Keratinocyte (primary cell): Measurements from ENCODE around the gene TMEM132C. TPM values are rescaled to one million over a fixed set of nuclear protein-coding genes. Genes with fewer than 3 reads are reported as not detected.

Source experiments
- DNase-seq: peaks from one replicate; pipeline ENCODE4 v3.0.0-alpha.2; 2011; ENCODE audit warnings: low read depth, missing footprints, low spot score
- FAIRE-seq: peaks from 2 replicates; lab custom pipeline; 2011; peaks lifted over from hg19 to GRCh38; lab: Jason Lieb, UNC
- H2AFZ ChIP-seq: 2 replicates; pipeline ENCODE4 v1.6.0; 2012; ENCODE audit warnings: low read length, control low read depth, inconsistent platforms; ENCODE audit not compliant: control insufficient read depth
- H3K27ac ChIP-seq: 2 replicates; pipeline ENCODE4 v1.5.1; 2011; ENCODE audit warnings: low read length; ENCODE audit not compliant: control insufficient read depth, insufficient read depth
- H3K27me3 ChIP-seq: 3 replicates; pipeline ENCODE4 v1.6.0; 2011; ENCODE audit warnings: low read length; ENCODE audit not compliant: control insufficient read depth, insufficient read depth; ENCODE audit errors: extremely low read depth
- H3K36me3 ChIP-seq, 2 experiments: 2 replicates in 1 of 2; 3 replicates in 1 of 2; pipeline ENCODE4 v1.5.1; 2011; ENCODE audit warnings: low read length in 2 of 2, mild to moderate bottlenecking in 1 of 2; ENCODE audit not compliant: control insufficient read depth in 2 of 2, insufficient read depth in 2 of 2; ENCODE audit errors: extremely low read depth in 1 of 2
- H3K4me1 ChIP-seq: 3 replicates; pipeline ENCODE4 v1.5.1; 2011; ENCODE audit warnings: low read length; ENCODE audit not compliant: control insufficient read depth, insufficient read depth; ENCODE audit errors: extremely low read depth
- H3K4me2 ChIP-seq: 3 replicates; pipeline ENCODE4 v1.6.0; 2011; ENCODE audit warnings: low read depth, low read length; ENCODE audit not compliant: control insufficient read depth, insufficient read depth; ENCODE audit errors: extremely low read depth
- H3K4me3 ChIP-seq, 3 experiments: fragments of 200-600 bp in 1 of 3; sonication (generic) in 1 of 3; 2 replicates in 2 of 3; 3 replicates in 1 of 3; pipeline ENCODE4 v1.5.1; 2011 to 2016; ENCODE audit warnings: low read length in 3 of 3, mild to moderate bottlenecking in 3 of 3, control low read depth in 2 of 3, inconsistent platforms in 1 of 3, low read depth in 1 of 3, mixed read lengths in 1 of 3, mixed run types in 1 of 3, moderate library complexity in 1 of 3; ENCODE audit not compliant: control insufficient read depth in 2 of 3, insufficient read depth in 2 of 3; ENCODE audit errors: extremely low read depth in 1 of 3
- H3K79me2 ChIP-seq: 2 replicates; pipeline ENCODE4 v1.6.0; 2012; ENCODE audit warnings: low read length; ENCODE audit not compliant: control insufficient read depth, insufficient read depth
- H3K9ac ChIP-seq: 3 replicates; pipeline ENCODE4 v1.6.0; 2011; ENCODE audit warnings: low read length; ENCODE audit not compliant: control insufficient read depth, insufficient read depth; ENCODE audit errors: extremely low read depth
- H3K9me1 ChIP-seq: 3 replicates; pipeline ENCODE4 v1.6.0; 2011; ENCODE audit warnings: low read length; ENCODE audit not compliant: control insufficient read depth, insufficient read depth; ENCODE audit errors: extremely low read depth
- H3K9me3 ChIP-seq: 2 replicates; pipeline ENCODE4 v1.5.1; 2012; ENCODE audit warnings: low read depth, low read length; ENCODE audit not compliant: control insufficient read depth
- H4K20me1 ChIP-seq: 3 replicates; pipeline ENCODE4 v1.6.0; 2011; ENCODE audit warnings: low read length; ENCODE audit not compliant: control insufficient read depth, insufficient read depth; ENCODE audit errors: extremely low read depth
- EZH2 ChIP-seq: IDR thresholded peaks from one replicate; pipeline ENCODE4 v1.6.1; 2012; ENCODE audit warnings: inconsistent platforms, mild to moderate bottlenecking, low read length, moderate library complexity
- dilution Hi-C: fragments of 300-500 bp; cut with MboI; formaldehyde crosslinking; loops from one replicate; pipeline ENCODE4 v1.7.0; 2020; ENCODE audit warnings: low sequenced_read_pairs; ENCODE audit not compliant: extremely low pct_ligation_motif_present
- polyA plus RNA-seq, 5 experiments: library from polyadenylated mRNA; depleted of rRNA in 3 of 5; stranded (reverse) in 3 of 5; stranded (forward) in 1 of 5; unstranded in 1 of 5; fragments of >200 nt; gene quantifications; 1 replicate in 1 of 5; 2 replicates in 3 of 5; 3 replicates in 1 of 5; pipeline versions ENCODE4 v1.2.1 to v1.2.3, GENCODE V29; 2011 to 2012; ENCODE audit warnings: missing spikeins in 2 of 5, low read depth in 1 of 5, low replicate concordance in 1 of 5
- TF ChIP-seq, protein P1 (sequence below), 3 experiments: IDR thresholded peaks in 1 of 3; conservative IDR thresholded peaks in 1 of 3; optimal IDR thresholded peaks in 1 of 3; 2 replicates in 2 of 3; 3 replicates in 1 of 3; pipeline versions ENCODE3 to v1.5.1; 2011; ENCODE audit warnings: low read length in 3 of 3, mild to moderate bottlenecking in 3 of 3, moderate library complexity in 2 of 3, control low read depth in 1 of 3, inconsistent platforms in 1 of 3; ENCODE audit not compliant: insufficient read depth in 2 of 3; ENCODE audit errors: extremely low read depth in 1 of 3

Gene TMEM132C
- polyA plus RNA-seq, 1 donor (not counting 4 experiments of a cell fraction or from before 2014, with no cell fraction given): not detected

GRCh38 chr12:128518644-128519043, 251.7 kb downstream of the TMEM132C start:
- no peak for FAIRE-seq
- TF ChIP-seq, protein P1, sequence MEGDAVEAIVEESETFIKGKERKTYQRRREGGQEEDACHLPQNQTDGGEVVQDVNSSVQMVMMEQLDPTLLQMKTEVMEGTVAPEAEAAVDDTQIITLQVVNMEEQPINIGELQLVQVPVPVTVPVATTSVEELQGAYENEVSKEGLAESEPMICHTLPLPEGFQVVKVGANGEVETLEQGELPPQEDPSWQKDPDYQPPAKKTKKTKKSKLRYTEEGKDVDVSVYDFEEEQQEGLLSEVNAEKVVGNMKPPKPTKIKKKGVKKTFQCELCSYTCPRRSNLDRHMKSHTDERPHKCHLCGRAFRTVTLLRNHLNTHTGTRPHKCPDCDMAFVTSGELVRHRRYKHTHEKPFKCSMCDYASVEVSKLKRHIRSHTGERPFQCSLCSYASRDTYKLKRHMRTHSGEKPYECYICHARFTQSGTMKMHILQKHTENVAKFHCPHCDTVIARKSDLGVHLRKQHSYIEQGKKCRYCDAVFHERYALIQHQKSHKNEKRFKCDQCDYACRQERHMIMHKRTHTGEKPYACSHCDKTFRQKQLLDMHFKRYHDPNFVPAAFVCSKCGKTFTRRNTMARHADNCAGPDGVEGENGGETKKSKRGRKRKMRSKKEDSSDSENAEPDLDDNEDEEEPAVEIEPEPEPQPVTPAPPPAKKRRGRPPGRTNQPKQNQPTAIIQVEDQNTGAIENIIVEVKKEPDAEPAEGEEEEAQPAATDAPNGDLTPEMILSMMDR (optimal IDR thresholded peaks at IDR 0.05 in 1 of 3, IDR thresholded peaks at IDR 0.05 in 1 of 3, conservative IDR thresholded peaks at IDR 0.05 in 1 of 3; ENCODE audit: extremely low read depth in 1 of 3, insufficient read depth in 2 of 3, low read length in 3 of 3): no peak
- TF ChIP-seq EZH2: no peak
- H3K36me3 ChIP-seq: no peaks in the 10 kb centered on the region
- no peaks in the 10 kb centered on the region for H3K4me1 ChIP-seq
- H3K9me1 ChIP-seq: no peaks in the 10 kb centered on the region
- dilution Hi-C loops: no loop called here
- no peaks in the 10 kb centered on the region for H3K27me3 ChIP-seq
- H4K20me1 ChIP-seq: no peaks in the 10 kb centered on the region
- no peak overlapping the region for H3K4me2 ChIP-seq
- DNase-seq: no peak
- no peak overlapping the region for H3K27ac ChIP-seq
- H3K4me3 ChIP-seq: no peak overlapping the region
- H3K9me3 ChIP-seq: peaks cover 3% of the 10 kb centered on the region
- H3K9ac ChIP-seq: no peak overlapping the region
- H2AFZ ChIP-seq: no peak overlapping the region
- H3K79me2 ChIP-seq: no peaks in the 10 kb centered on the region

GRCh38 chr12:128519426-128519825, 252.5 kb downstream of the TMEM132C start:
- FAIRE-seq: no peak
- Histone ChIP-seq H3K4me2 (no peak overlapping the region), H2AFZ (no peak overlapping the region), H3K9ac (no peak overlapping the region), H3K9me1 (no peaks in the 10 kb centered on the region), H3K4me3 (no peak overlapping the region), H3K79me2 (no peaks in the 10 kb centered on the region), H3K4me1 (no peaks in the 10 kb centered on the region), H3K36me3 (no peaks in the 10 kb centered on the region), H4K20me1 (no peaks in the 10 kb centered on the region), H3K9me3 (peaks cover 3% of the 10 kb centered on the region), H3K27me3 (no peaks in the 10 kb centered on the region), H3K27ac (no peak overlapping the region)
- dilution Hi-C loops: no loop called here
- TF ChIP-seq, protein P1 (optimal IDR thresholded peaks at IDR 0.05 in 1 of 3, IDR thresholded peaks at IDR 0.05 in 1 of 3, conservative IDR thresholded peaks at IDR 0.05 in 1 of 3; ENCODE audit: extremely low read depth in 1 of 3, insufficient read depth in 2 of 3, low read length in 3 of 3): no peak
- no peak for TF ChIP-seq EZH2
- no peak for DNase-seq
